Astrocyte (in vitro differentiated cells and primary cell): ENCODE results near the gene RASEF. TPM values are rescaled to one million over a fixed set of nuclear protein-coding genes. Genes with fewer than 3 reads are reported as not detected.

Source experiments
- DNase-seq: peaks from one replicate; pipeline ENCODE4 v3.0.0-alpha.2; 2010; ENCODE audit warnings: low read depth
- FAIRE-seq: peaks from 2 replicates; lab custom pipeline; 2011; peaks lifted over from hg19 to GRCh38; lab: Jason Lieb, UNC
- H2AFZ ChIP-seq: 2 replicates; pipeline ENCODE4 v1.6.0; 2012; ENCODE audit warnings: low read depth, low read length, inconsistent platforms
- H3K27ac ChIP-seq: 2 replicates; pipeline ENCODE4 v1.5.1; 2011; ENCODE audit warnings: low read depth, low read length, inconsistent platforms
- H3K27me3 ChIP-seq: 2 replicates; pipeline ENCODE4 v1.6.0; 2011; ENCODE audit warnings: low read length, inconsistent platforms; ENCODE audit not compliant: insufficient read depth
- H3K36me3 ChIP-seq: 2 replicates; pipeline ENCODE4 v1.5.1; 2011; ENCODE audit warnings: low read length, inconsistent platforms; ENCODE audit not compliant: insufficient read depth
- H3K4me1 ChIP-seq: 2 replicates; pipeline ENCODE4 v1.5.1; 2011; ENCODE audit warnings: low read length, inconsistent platforms; ENCODE audit not compliant: insufficient read depth
- H3K4me2 ChIP-seq: 2 replicates; pipeline ENCODE4 v1.6.0; 2012; ENCODE audit warnings: low read length, inconsistent platforms
- H3K4me3 ChIP-seq: 2 replicates; pipeline ENCODE4 v1.5.1; 2011; ENCODE audit warnings: low read depth, mild to moderate bottlenecking, low read length, inconsistent platforms; ENCODE audit not compliant: insufficient read depth
- H3K79me2 ChIP-seq: 2 replicates; pipeline ENCODE4 v1.6.0; 2012; ENCODE audit warnings: mild to moderate bottlenecking, low read length, inconsistent platforms; ENCODE audit not compliant: insufficient read depth
- H3K9ac ChIP-seq: 2 replicates; pipeline ENCODE4 v1.6.0; 2012; ENCODE audit warnings: mild to moderate bottlenecking, low read length, inconsistent platforms
- H3K9me3 ChIP-seq: 2 replicates; pipeline ENCODE4 v1.5.1; 2012; ENCODE audit warnings: low read depth, mild to moderate bottlenecking, low read length, inconsistent platforms; ENCODE audit not compliant: insufficient read depth
- H4K20me1 ChIP-seq: 2 replicates; pipeline ENCODE4 v1.6.0; 2012; ENCODE audit warnings: low read length, inconsistent platforms; ENCODE audit not compliant: insufficient read depth
- H3K27ac Mint-ChIP-seq: one replicate; pipeline ENCODE4 v1.8.0; 2021; ENCODE audit warnings: mild to moderate bottlenecking, mixed read lengths; ENCODE audit not compliant: unreplicated experiment
- H3K27me3 Mint-ChIP-seq: one replicate; pipeline ENCODE4 v1.8.0; 2021; ENCODE audit warnings: low read depth, mixed read lengths; ENCODE audit not compliant: unreplicated experiment
- H3K36me3 Mint-ChIP-seq: one replicate; pipeline ENCODE4 v1.8.0; 2021; ENCODE audit warnings: low read depth, mixed read lengths; ENCODE audit not compliant: unreplicated experiment
- H3K4me1 Mint-ChIP-seq: one replicate; pipeline ENCODE4 v1.8.0; 2021; ENCODE audit warnings: low read depth, mixed read lengths; ENCODE audit not compliant: unreplicated experiment
- H3K4me3 Mint-ChIP-seq: one replicate; pipeline ENCODE4 v1.8.0; 2021; ENCODE audit warnings: mild to moderate bottlenecking, moderate library complexity, mixed read lengths; ENCODE audit not compliant: unreplicated experiment
- H3K9me3 Mint-ChIP-seq: one replicate; pipeline ENCODE4 v1.8.0; 2021; ENCODE audit warnings: mild to moderate bottlenecking, mixed read lengths; ENCODE audit not compliant: unreplicated experiment
- CTCF ChIP-seq: IDR thresholded peaks from 2 replicates; pipeline ENCODE4 v1.5.1; 2011; ENCODE audit warnings: low read depth, mild to moderate bottlenecking, inconsistent platforms, low read length, moderate library complexity; ENCODE audit not compliant: insufficient read depth
- EZH2 ChIP-seq: IDR thresholded peaks from 2 replicates; pipeline ENCODE4 v1.6.1; 2012; ENCODE audit warnings: mild to moderate bottlenecking, low read length, inconsistent platforms; ENCODE audit not compliant: insufficient read depth
- total RNA-seq: library from RNA; stranded (reverse); gene quantifications from 2 replicates; pipeline ENCODE4 v1.2.1, GENCODE V29; 2021

Gene RASEF
- total RNA-seq, 1 donor from 2014 or later, result 0.91 TPM

GRCh38 chr9:83030391-83031107, 32.4 kb downstream of the RASEF start:
- Histone ChIP-seq H3K4me2 (no peak overlapping the region), H3K4me3 (no peak overlapping the region), H3K4me1 (peaks cover 34% of the 10 kb centered on the region), H3K9me3 (no peaks in the 10 kb centered on the region), H2AFZ (no peak overlapping the region), H3K27me3 (no peaks in the 10 kb centered on the region), H4K20me1 (no peaks in the 10 kb centered on the region), H3K9ac (no peak overlapping the region), H3K36me3 (no peaks in the 10 kb centered on the region), H3K27ac (no peak overlapping the region), H3K79me2 (no peaks in the 10 kb centered on the region)
- peaks cover 6% of the 10 kb centered on the region for H3K9me3 Mint-ChIP-seq
- no peaks in the 10 kb centered on the region for H3K36me3 Mint-ChIP-seq
- TF ChIP-seq EZH2 (no peak), CTCF (no peak)
- no peaks in the 10 kb centered on the region for H3K27me3 Mint-ChIP-seq
- H3K27ac Mint-ChIP-seq, result no peak overlapping the region
- FAIRE-seq (peak; percentile 54), DNase-seq (peak; percentile 12)
- no peak overlapping the region for H3K4me3 Mint-ChIP-seq
- peaks cover 37% of the 10 kb centered on the region for H3K4me1 Mint-ChIP-seq

GRCh38 chr9:83029531-83030137, 33.3 kb downstream of the RASEF start:
- H3K9me3 Mint-ChIP-seq, result peaks cover 6% of the 10 kb centered on the region
- H3K4me3 ChIP-seq, result no peak overlapping the region
- DNase-seq (no peak), FAIRE-seq (no peak)
- H3K27me3 ChIP-seq, result no peaks in the 10 kb centered on the region
- no peak overlapping the region for H3K4me2 ChIP-seq
- H3K4me1 ChIP-seq, result peaks cover 33% of the 10 kb centered on the region
- no peaks in the 10 kb centered on the region for H3K9me3 ChIP-seq
- no peaks in the 10 kb centered on the region for H3K36me3 Mint-ChIP-seq
- H3K4me3 Mint-ChIP-seq, result no peak overlapping the region
- no peak overlapping the region for H2AFZ ChIP-seq
- no peaks in the 10 kb centered on the region for H3K36me3 ChIP-seq
- H3K79me2 ChIP-seq, result no peaks in the 10 kb centered on the region
- H3K27ac Mint-ChIP-seq, result no peak overlapping the region
- H3K9ac ChIP-seq, result no peak overlapping the region
- H3K4me1 Mint-ChIP-seq, result peaks cover 36% of the 10 kb centered on the region
- H3K27ac ChIP-seq, result no peak overlapping the region
- no peak for TF ChIP-seq CTCF
- TF ChIP-seq EZH2, result no peak
- no peaks in the 10 kb centered on the region for H4K20me1 ChIP-seq
- no peaks in the 10 kb centered on the region for H3K27me3 Mint-ChIP-seq
